Sigmoid colon (tissue), 7 donors: ENCODE data around the gene AGTRAP. TPM values are rescaled to one million over a fixed set of nuclear protein-coding genes. Genes with fewer than 3 reads are reported as not detected.

Experiments
- DNase-seq: peaks from one replicate; pipeline ENCODE4 v3.0.0-alpha.2; 2019
- H3K27ac ChIP-seq, 4 donors: fragments of 200-600 bp; sonication (generic); one replicate each; pipeline ENCODE4 v1.5.1; 2016 to 2019; ENCODE audit warnings: mild to moderate bottlenecking in 1 of 4
- H3K27me3 ChIP-seq, 3 donors: fragments of 200-600 bp; sonication (generic); one replicate each; pipeline ENCODE4 v1.5.1; 2019; ENCODE audit warnings: mild to moderate bottlenecking in 1 of 3
- H3K36me3 ChIP-seq, 4 donors: fragments of 200-600 bp; sonication (generic); one replicate each; pipeline ENCODE4 v1.5.1; 2016 to 2019
- H3K4me1 ChIP-seq, 4 donors: fragments of 200-600 bp; sonication (generic); one replicate each; pipeline ENCODE4 v1.5.1; 2017 to 2019
- H3K4me3 ChIP-seq, 4 donors: fragments of 200-600 bp; sonication (generic); one replicate each; pipeline ENCODE4 v1.5.1; 2017 to 2019; ENCODE audit warnings: mild to moderate bottlenecking in 2 of 4, moderate library complexity in 1 of 4
- H3K9me3 ChIP-seq, 4 donors: fragments of 200-600 bp in 3 of 4; sonication (generic) in 3 of 4; one replicate each; pipeline versions ENCODE4 v1.5.1 to v1.6.1; 2013 to 2019
- EP300 ChIP-seq, 4 donors: sonication (generic); formaldehyde crosslinking; IDR thresholded peaks; one replicate each; pipeline ENCODE4 v1.6.1; 2017; ENCODE audit warnings: antibody characterized with exemption in 4 of 4
- POLR2A ChIP-seq, 2 donors: fragments of 450-650 bp; IDR thresholded peaks; one replicate each; pipeline ENCODE4 v1.6.1; 2016; ENCODE audit warnings: antibody characterized with exemption in 2 of 2, mild to moderate bottlenecking in 2 of 2, moderate library complexity in 2 of 2
- POLR2AphosphoS5 ChIP-seq, 4 donors: sonication (generic); formaldehyde crosslinking; IDR thresholded peaks; one replicate each; pipeline ENCODE4 v1.6.1; 2017; ENCODE audit warnings: antibody characterized with exemption in 4 of 4
- WGBS, 2 donors: extraction: QIAGEN DNeasy Blood & Tissue Kit; methylation state at CpG; one replicate each; pipeline ENCODE4 v1.1.7; 2013; 5-methylcytosine and 5-hydroxymethylcytosine counted together
- intact Hi-C: fragments of 100-400 bp; cut with DNase I; formaldehyde crosslinking; loops from one replicate; pipeline ENCODE4 v1.15.1; 2023
- polyA plus RNA-seq, 3 donors: library from polyadenylated mRNA; stranded (reverse); fragments of 200-250 nt; gene quantifications; one replicate each; pipeline ENCODE4 v1.2.3, GENCODE V29; 2013
- total RNA-seq, 4 donors: library from RNA; depleted of rRNA; stranded (reverse); fragments of >200 nt; gene quantifications; one replicate each; pipeline ENCODE4 v1.1.0, GENCODE V29; 2016
- TF ChIP-seq, protein P1 (sequence below), 4 experiments: fragments of 450-650 bp in 3 of 4; fragments of 200-600 bp in 1 of 4; IDR thresholded peaks; one replicate each; pipeline ENCODE4 v1.5.1; 2016 to 2019; ENCODE audit warnings: antibody characterized with exemption in 4 of 4, mild to moderate bottlenecking in 3 of 4, moderate library complexity in 2 of 4
- donor health status: healthy with polysubstance abuse.
- donor health status: Bipolar disorder and iron deficiency.
- donor health status: healthy.

Gene AGTRAP
- total and polyA plus RNA-seq, 7 donors = 6.7 to 58.3 (median 27.7) TPM

DNA sequence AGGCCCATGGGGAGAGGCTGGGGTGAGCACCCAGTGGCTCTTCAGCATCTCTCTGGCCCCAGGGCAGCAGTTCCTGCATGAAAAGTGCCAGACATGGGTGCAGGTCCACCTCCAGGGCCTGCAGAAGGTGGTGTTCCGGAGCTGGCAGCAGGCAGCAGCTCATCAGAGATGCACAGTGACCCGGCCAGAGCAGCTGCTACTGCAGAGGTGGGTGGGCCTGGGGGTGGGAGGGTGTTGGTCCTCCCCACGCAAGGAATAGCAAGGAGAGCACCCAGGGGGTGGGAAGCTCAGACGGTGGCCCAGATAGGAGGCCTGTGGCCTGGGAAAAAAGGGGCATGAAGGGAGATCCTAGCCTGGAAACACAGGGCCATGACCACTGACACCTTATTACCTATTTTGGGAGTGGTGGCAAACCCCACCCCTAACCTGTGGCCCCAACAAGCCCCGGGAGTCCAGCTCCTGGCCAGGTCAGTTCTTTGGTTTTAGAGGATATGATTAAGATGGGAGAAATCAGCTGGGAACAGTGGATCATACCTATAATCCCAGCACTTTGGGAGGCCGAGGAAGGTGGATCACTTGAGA is 46.3 kb downstream of the AGTRAP start:
- no peak for TF ChIP-seq POLR2A (IDR thresholded peaks at IDR 0.05)
- no peak for TF ChIP-seq EP300 (IDR thresholded peaks at IDR 0.05)
- TF ChIP-seq, protein P1, sequence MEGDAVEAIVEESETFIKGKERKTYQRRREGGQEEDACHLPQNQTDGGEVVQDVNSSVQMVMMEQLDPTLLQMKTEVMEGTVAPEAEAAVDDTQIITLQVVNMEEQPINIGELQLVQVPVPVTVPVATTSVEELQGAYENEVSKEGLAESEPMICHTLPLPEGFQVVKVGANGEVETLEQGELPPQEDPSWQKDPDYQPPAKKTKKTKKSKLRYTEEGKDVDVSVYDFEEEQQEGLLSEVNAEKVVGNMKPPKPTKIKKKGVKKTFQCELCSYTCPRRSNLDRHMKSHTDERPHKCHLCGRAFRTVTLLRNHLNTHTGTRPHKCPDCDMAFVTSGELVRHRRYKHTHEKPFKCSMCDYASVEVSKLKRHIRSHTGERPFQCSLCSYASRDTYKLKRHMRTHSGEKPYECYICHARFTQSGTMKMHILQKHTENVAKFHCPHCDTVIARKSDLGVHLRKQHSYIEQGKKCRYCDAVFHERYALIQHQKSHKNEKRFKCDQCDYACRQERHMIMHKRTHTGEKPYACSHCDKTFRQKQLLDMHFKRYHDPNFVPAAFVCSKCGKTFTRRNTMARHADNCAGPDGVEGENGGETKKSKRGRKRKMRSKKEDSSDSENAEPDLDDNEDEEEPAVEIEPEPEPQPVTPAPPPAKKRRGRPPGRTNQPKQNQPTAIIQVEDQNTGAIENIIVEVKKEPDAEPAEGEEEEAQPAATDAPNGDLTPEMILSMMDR (IDR thresholded peaks at IDR 0.05) = no peak
- TF ChIP-seq POLR2AphosphoS5 (IDR thresholded peaks at IDR 0.05) = no peak
- intact Hi-C loops = no loop called here
- Histone ChIP-seq H3K9me3 (no peaks in the 10 kb centered on the region), H3K4me1 (peaks cover 0 to 28% (median 19%) of the 10 kb centered on the region in 4 donors), H3K27me3 (no peaks in the 10 kb centered on the region), H3K27ac (no peak overlapping the region), H3K4me3 (no peak overlapping the region), H3K36me3 (no peaks in the 10 kb centered on the region)
- no peak for DNase-seq
- 80 to 88% methylated on average over 6 of the region's 6 CpGs for WGBS, 2 donors

DNA sequence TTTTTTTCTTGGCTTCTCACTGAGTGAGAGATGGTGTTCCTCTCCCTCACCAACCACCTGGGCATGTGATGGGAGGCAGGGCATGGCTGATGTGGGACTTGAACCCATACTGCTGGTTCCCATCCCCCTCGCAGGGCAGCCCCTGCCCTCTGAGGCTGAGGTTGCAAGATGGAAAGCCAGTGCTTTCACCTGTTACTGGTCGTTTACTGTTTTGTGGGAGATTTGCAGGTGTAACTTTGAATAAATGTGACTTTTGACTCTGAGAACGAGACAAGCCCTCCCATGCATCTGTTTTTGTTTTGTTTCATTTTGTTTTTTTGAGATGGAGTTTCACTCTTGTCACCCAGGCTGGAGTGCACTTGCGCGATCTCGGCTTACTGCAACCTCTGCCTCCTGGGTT is 47.6 kb downstream of the AGTRAP start:
- TF ChIP-seq POLR2A (IDR thresholded peaks at IDR 0.05) (no peak), EP300 (IDR thresholded peaks at IDR 0.05) (no peak), POLR2AphosphoS5 (IDR thresholded peaks at IDR 0.05) (no peak)
- TF ChIP-seq, protein P1 (IDR thresholded peaks at IDR 0.05) = no peak
- H3K4me1 ChIP-seq = peaks cover 0 to 41% (median 32%) of the 10 kb centered on the region in 4 donors
- no peak for DNase-seq
- WGBS, 2 donors = 86 to 87% methylated on average over 6 of the region's 6 CpGs
- intact Hi-C loops = no loop called here
- no peak overlapping the region for H3K27ac ChIP-seq
- H3K9me3 ChIP-seq = no peaks in the 10 kb centered on the region
- no peaks in the 10 kb centered on the region for H3K27me3 ChIP-seq
- H3K4me3 ChIP-seq = no peak overlapping the region
- no peaks in the 10 kb centered on the region for H3K36me3 ChIP-seq

DNA sequence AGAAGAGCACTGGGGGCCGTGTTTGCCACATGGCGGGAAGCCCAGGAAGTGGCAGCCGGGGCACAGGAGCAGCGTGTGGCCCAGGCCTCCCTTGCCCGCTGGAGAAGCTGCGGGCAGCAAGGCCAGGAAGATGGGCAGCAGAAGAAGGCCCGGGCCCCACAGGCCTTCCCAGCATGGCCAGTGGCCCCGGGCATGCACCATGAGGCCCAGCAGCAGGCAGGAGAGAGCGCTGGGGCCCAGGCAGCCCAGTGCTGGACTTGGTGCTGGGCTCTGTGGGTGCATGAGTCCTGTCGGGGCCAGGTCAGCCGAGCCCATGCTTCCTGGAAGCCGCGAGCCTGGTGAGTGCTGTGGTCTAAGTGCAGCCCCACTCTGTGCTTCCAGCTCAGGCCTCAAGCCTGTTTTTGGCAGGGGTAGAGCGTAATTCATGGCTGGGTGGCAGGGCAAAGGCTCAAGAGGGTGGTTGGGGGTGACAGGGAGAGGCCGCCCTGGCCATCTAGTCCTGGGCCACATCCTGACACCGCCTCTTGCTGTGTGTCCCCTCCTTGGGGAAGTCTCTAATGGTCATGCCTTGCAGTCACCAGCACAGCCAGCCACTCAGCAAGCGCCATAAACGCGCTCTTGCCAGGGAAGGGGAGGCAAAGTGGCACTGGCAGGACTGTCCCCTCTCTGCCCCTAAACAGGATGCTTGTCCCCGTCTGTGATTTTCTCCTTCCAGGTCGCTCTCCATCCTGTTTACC is 48.5 kb downstream of the AGTRAP start:
- 72 to 78% methylated on average over 21 of the region's 21 CpGs for WGBS, 2 donors
- H3K36me3 ChIP-seq = peaks cover 0 to 2% (median 0%) of the 10 kb centered on the region in 4 donors
- peak; percentile 67 for DNase-seq
- H3K4me1 ChIP-seq = peaks cover 0 to 50% (median 41%) of the 10 kb centered on the region in 4 donors
- H3K9me3 ChIP-seq = no peaks in the 10 kb centered on the region
- peak overlapping the region in 3 of 4 donors; percentile 15 to 54 (median 45) for H3K27ac ChIP-seq
- intact Hi-C loops = no loop called here
- TF ChIP-seq, protein P1 (IDR thresholded peaks at IDR 0.05) = no peak
- TF ChIP-seq POLR2A (IDR thresholded peaks at IDR 0.05) (no peak), EP300 (IDR thresholded peaks at IDR 0.05) (no peak), POLR2AphosphoS5 (IDR thresholded peaks at IDR 0.05) (no peak)
- peak overlapping the region in 3 of 4 donors; percentile 24 to 40 (median 24) for H3K4me3 ChIP-seq
- H3K27me3 ChIP-seq = no peaks in the 10 kb centered on the region

DNA sequence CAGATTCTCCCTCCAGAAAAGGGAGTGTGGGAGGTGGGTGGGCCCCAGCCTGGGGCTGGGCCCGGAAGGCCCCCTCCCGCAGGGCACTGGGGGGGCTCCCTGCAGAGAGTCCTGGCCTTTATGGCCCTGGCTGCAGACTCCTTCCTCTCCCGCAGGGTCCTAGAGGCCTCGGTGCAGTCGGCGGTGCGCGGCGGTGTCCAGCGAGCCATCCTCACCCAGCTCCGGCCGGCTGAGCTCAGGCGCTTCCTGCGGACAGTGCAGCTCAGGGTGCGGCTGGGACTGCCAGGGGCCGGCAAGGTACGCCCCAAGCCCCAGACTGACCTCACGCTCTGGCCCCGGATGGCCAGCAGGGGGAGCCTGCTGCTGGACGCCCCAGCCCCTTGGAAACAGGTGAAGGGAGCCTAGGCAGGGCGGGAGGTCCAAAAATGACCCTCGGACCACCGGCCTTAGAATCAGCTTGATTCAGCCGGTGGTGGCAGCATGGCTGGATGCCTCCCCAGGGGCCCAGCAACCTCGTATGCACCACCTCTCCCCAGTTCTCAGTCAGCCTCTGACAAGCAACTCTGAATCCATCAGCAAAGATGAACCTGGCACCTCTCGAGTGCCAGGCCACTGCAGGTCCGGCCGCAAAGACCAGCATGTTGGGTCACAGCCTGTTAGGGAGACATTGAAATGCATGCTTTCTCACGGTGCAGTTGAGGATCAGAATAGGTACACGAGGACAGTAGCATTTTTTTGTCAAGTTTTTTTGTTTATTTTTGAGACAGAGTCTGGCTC is 49.2 kb downstream of the AGTRAP start:
- intact Hi-C loops = loop anchor here (5.0 kb wide), 2 partner anchors 48 to 133 kb away; partner anchors contain the start of genes AGTRAP, FBXO2 and FBXO44
- TF ChIP-seq, protein P1 (IDR thresholded peaks at IDR 0.05) = peak; percentile 67 to 87 (median 76)
- no peak for TF ChIP-seq POLR2A (IDR thresholded peaks at IDR 0.05)
- TF ChIP-seq POLR2AphosphoS5 (IDR thresholded peaks at IDR 0.05) = peak in 2 of 4 donors; percentile 22 to 34
- TF ChIP-seq EP300 (IDR thresholded peaks at IDR 0.05) = no peak
- no peaks in the 10 kb centered on the region for H3K27me3 ChIP-seq
- peak; percentile 87 for DNase-seq
- WGBS, 2 donors = 5 to 11% methylated on average over 30 of the region's 30 CpGs
- H3K9me3 ChIP-seq = no peaks in the 10 kb centered on the region
- H3K36me3 ChIP-seq = peaks cover 0 to 10% (median 2%) of the 10 kb centered on the region in 4 donors
- H3K4me1 ChIP-seq = peaks cover 0 to 57% (median 48%) of the 10 kb centered on the region in 4 donors
- H3K4me3 ChIP-seq = peak overlapping the region; percentile 1 to 40 (median 24)
- H3K27ac ChIP-seq = peak overlapping the region in 3 of 4 donors; percentile 15 to 54 (median 45)
